Measurements from ENCODE around the gene C1orf167.

DNA sequence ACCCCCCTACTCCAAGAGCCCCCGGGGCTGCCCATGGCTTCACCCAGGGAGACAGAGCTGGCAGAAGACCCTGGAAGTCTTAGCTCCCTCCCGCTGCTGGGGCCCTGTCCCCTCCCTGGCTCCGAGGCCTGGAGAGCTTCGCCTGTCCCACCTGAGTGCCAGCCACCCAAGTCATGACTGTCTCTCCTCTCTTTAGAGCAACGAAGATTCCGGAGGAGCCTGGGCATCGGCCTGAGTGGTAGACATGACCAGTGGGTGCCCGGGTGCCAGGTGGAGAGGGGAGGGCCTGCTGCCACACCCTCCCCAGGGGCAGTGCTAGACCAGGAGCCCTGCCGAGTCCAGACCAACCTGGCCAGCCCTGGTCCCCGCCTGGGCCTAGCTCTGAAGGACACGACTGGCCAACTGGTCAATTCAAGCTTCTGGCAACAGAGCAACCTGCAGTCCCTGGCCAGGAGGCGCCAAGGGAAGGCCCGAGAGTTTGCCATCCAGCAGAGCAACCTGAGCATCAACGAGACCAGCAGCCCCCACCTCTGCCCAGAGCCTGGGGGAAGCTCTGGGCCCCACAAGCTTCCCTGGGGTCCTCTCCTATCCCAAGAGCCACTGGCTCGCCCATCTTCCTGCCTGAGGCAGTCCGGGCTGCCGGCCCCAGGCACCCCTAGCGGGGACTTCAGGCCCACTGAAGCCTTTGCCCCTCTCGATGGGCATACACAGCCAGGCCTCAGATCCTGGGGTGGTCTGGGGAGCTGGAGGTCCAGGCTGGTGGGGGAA is 3.9 kb downstream of the C1orf167 start:
- TF ChIP-seq CREB1 (IDR thresholded peaks at IDR 0.05; ENCODE audit: low read depth) = no peak
- no peak for TF ChIP-seq EP300 (IDR thresholded peaks at IDR 0.05; ENCODE audit: borderline replicate concordance)
- no peak for TF ChIP-seq YY1 (IDR thresholded peaks at IDR 0.05; ENCODE audit: low read depth)
- TF ChIP-seq TEAD4 (IDR thresholded peaks at IDR 0.05) = no peak
- TF ChIP-seq TCF12 (IDR thresholded peaks at IDR 0.05; ENCODE audit: low read depth) = no peak
- TF ChIP-seq, protein P1, sequence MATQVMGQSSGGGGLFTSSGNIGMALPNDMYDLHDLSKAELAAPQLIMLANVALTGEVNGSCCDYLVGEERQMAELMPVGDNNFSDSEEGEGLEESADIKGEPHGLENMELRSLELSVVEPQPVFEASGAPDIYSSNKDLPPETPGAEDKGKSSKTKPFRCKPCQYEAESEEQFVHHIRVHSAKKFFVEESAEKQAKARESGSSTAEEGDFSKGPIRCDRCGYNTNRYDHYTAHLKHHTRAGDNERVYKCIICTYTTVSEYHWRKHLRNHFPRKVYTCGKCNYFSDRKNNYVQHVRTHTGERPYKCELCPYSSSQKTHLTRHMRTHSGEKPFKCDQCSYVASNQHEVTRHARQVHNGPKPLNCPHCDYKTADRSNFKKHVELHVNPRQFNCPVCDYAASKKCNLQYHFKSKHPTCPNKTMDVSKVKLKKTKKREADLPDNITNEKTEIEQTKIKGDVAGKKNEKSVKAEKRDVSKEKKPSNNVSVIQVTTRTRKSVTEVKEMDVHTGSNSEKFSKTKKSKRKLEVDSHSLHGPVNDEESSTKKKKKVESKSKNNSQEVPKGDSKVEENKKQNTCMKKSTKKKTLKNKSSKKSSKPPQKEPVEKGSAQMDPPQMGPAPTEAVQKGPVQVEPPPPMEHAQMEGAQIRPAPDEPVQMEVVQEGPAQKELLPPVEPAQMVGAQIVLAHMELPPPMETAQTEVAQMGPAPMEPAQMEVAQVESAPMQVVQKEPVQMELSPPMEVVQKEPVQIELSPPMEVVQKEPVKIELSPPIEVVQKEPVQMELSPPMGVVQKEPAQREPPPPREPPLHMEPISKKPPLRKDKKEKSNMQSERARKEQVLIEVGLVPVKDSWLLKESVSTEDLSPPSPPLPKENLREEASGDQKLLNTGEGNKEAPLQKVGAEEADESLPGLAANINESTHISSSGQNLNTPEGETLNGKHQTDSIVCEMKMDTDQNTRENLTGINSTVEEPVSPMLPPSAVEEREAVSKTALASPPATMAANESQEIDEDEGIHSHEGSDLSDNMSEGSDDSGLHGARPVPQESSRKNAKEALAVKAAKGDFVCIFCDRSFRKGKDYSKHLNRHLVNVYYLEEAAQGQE (IDR thresholded peaks at IDR 0.05; ENCODE audit: low read depth) = no peak
- no peak for TF ChIP-seq CEBPB (IDR thresholded peaks at IDR 0.05)
- no peak for TF ChIP-seq ZBTB7A (IDR thresholded peaks at IDR 0.05; ENCODE audit: low read depth)
- TF ChIP-seq RAD21 (IDR thresholded peaks at IDR 0.05; ENCODE audit: low read depth) = no peak
- TF ChIP-seq, protein P2, sequence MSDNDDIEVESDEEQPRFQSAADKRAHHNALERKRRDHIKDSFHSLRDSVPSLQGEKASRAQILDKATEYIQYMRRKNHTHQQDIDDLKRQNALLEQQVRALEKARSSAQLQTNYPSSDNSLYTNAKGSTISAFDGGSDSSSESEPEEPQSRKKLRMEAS (IDR thresholded peaks at IDR 0.05) = no peak
- TF ChIP-seq TAF1 (IDR thresholded peaks at IDR 0.05; ENCODE audit: low read depth) = no peak
- no peak for TF ChIP-seq EGR1 (IDR thresholded peaks at IDR 0.05)
- TF ChIP-seq, protein P3, sequence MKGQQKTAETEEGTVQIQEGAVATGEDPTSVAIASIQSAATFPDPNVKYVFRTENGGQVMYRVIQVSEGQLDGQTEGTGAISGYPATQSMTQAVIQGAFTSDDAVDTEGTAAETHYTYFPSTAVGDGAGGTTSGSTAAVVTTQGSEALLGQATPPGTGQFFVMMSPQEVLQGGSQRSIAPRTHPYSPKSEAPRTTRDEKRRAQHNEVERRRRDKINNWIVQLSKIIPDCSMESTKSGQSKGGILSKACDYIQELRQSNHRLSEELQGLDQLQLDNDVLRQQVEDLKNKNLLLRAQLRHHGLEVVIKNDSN (IDR thresholded peaks at IDR 0.05) = no peak
- TF ChIP-seq FOXM1 (IDR thresholded peaks at IDR 0.05; ENCODE audit: borderline replicate concordance, low read depth) = no peak

All from Ishikawa (cell line).